HG02588 (cell line): Measurements from ENCODE around the gene SNX2.
A peak's percentile ranks its signal among the peaks of the same experiment; 100 is the strongest.

Experiments used
- ATAC-seq: cut with Tn5 transposase; IDR thresholded peaks from one replicate; pipeline ENCODE4 v1.9.1; 2021; ENCODE audit warnings: mild to moderate bottlenecking, moderate library complexity; ENCODE audit not compliant: unreplicated experiment

The SNX2 gene

GRCh38 chr5:122770477-122770876 lies 4.4 kb upstream of the SNX2 start:
- ATAC-seq: no peak

- no peak for ATAC-seq
These were observed 2.4 kb upstream of the SNX2 start for GRCh38 chr5:122772446-122772845.

GRCh38 chr5:122773619-122774018 lies 1.3 kb upstream of the SNX2 start:
- no peak for ATAC-seq

- peak; percentile 25 for ATAC-seq
These were observed 390 bp upstream of the SNX2 start for GRCh38 chr5:122774519-122774860.

- peak; percentile 3 for ATAC-seq
These were observed 966 bp downstream of the SNX2 start for GRCh38 chr5:122775550-122776542.

GRCh38 chr5:122778157-122778556 lies 3.3 kb downstream of the SNX2 start:
- no peak for ATAC-seq

GRCh38 chr5:122779451-122779850 lies 4.6 kb downstream of the SNX2 start:
- ATAC-seq: no peak

GRCh38 chr5:122780296-122780695 lies 5.4 kb downstream of the SNX2 start:
- no peak for ATAC-seq

GRCh38 chr5:122781465-122781864 lies 6.6 kb downstream of the SNX2 start:
- no peak for ATAC-seq

- no peak for ATAC-seq
These were observed 10.4 kb downstream of the SNX2 start for GRCh38 chr5:122785294-122785693.

GRCh38 chr5:122788371-122788770 lies 13.5 kb downstream of the SNX2 start:
- ATAC-seq: no peak

- no peak for ATAC-seq
These were observed 14.1 kb downstream of the SNX2 start for GRCh38 chr5:122788996-122789395.

- no peak for ATAC-seq
These were observed 14.7 kb downstream of the SNX2 start for GRCh38 chr5:122789461-122790171.

- no peak for ATAC-seq
These were observed 15.6 kb downstream of the SNX2 start for GRCh38 chr5:122790354-122791103.

- no peak for ATAC-seq
These were observed 30.6 kb downstream of the SNX2 start for GRCh38 chr5:122805481-122805880.

GRCh38 chr5:122810405-122810804 lies 35.5 kb downstream of the SNX2 start:
- ATAC-seq: no peak

- no peak for ATAC-seq
These were observed 40.4 kb downstream of the SNX2 start for GRCh38 chr5:122815218-122815767.

- no peak for ATAC-seq
These were observed 41.9 kb downstream of the SNX2 start for GRCh38 chr5:122816756-122817155.

- ATAC-seq: no peak
These were observed 57.1 kb downstream of the SNX2 start for GRCh38 chr5:122831984-122832383.

- no peak for ATAC-seq
These were observed 60.8 kb downstream of the SNX2 start for GRCh38 chr5:122835681-122836080.

- ATAC-seq: no peak
These were observed 62.1 kb downstream of the SNX2 start for GRCh38 chr5:122836947-122837346.
